Measurements from ENCODE around the gene LYRM7.
"Not testable (repeated sequence)": the region's sequence is repeated elsewhere in the genome, so short reads cannot be mapped to it uniquely, and the experiment has no call there.

LYRM7 gene

GRCh38 chr5:131221008-131221703 lies 50.4 kb downstream of the LYRM7 start:
- DNase-seq (ENCODE audit: low spot score) = no peak

GRCh38 chr5:131221888-131222287 lies 51.1 kb downstream of the LYRM7 start:
- no peak for DNase-seq (ENCODE audit: low spot score)

- no peak for DNase-seq (ENCODE audit: low spot score)
These were observed 52.0 kb downstream of the LYRM7 start for GRCh38 chr5:131222731-131223130.

GRCh38 chr5:131223751-131224386 lies 53.1 kb downstream of the LYRM7 start:
- DNase-seq (ENCODE audit: low spot score) = no peak

- no peak for DNase-seq (ENCODE audit: low spot score)
These were observed 53.9 kb downstream of the LYRM7 start for GRCh38 chr5:131224387-131225201.

GRCh38 chr5:131225282-131225974 lies 54.7 kb downstream of the LYRM7 start:
- DNase-seq (ENCODE audit: low spot score) = no peak

- DNase-seq (ENCODE audit: low spot score) = no peak
These were observed 56.2 kb downstream of the LYRM7 start for GRCh38 chr5:131226899-131227298.

- DNase-seq (ENCODE audit: low spot score) = no peak
These were observed 57.9 kb downstream of the LYRM7 start for GRCh38 chr5:131228646-131229045.

GRCh38 chr5:131229623-131230022 lies 58.9 kb downstream of the LYRM7 start:
- no peak for DNase-seq (ENCODE audit: low spot score)

GRCh38 chr5:131230406-131230805 lies 59.7 kb downstream of the LYRM7 start:
- no peak for DNase-seq (ENCODE audit: low spot score)

- DNase-seq (ENCODE audit: low spot score) = no peak
These were observed 68.9 kb downstream of the LYRM7 start for GRCh38 chr5:131239686-131240085.

GRCh38 chr5:131242728-131243255 lies 72.0 kb downstream of the LYRM7 start:
- DNase-seq (ENCODE audit: low spot score) = no peak

- no peak for DNase-seq (ENCODE audit: low spot score)
These were observed 74.6 kb downstream of the LYRM7 start for GRCh38 chr5:131245312-131245711.

GRCh38 chr5:131245948-131246347 lies 75.2 kb downstream of the LYRM7 start:
- no peak for DNase-seq (ENCODE audit: low spot score)

GRCh38 chr5:131246504-131246903 lies 75.8 kb downstream of the LYRM7 start:
- DNase-seq (ENCODE audit: low spot score) = no peak

- no peak for DNase-seq (ENCODE audit: low spot score)
These were observed 80.2 kb downstream of the LYRM7 start for GRCh38 chr5:131250751-131251475.

- DNase-seq (ENCODE audit: low spot score) = no peak
These were observed 82.1 kb downstream of the LYRM7 start for GRCh38 chr5:131252824-131253171.

GRCh38 chr5:131254025-131254424 lies 83.3 kb downstream of the LYRM7 start:
- not testable (repeated sequence) for DNase-seq (ENCODE audit: low spot score)

- DNase-seq (ENCODE audit: low spot score) = no peak
These were observed 84.0 kb downstream of the LYRM7 start for GRCh38 chr5:131254741-131255140.

Measured in hematopoietic multipotent progenitor cell treated with erythropoietin and hydrocortisone succinate and interleukin-3 and kit ligand, for 15 days (in vitro differentiated cells).